Measurements from ENCODE around the gene PTTG1. TPM values are rescaled to one million over a fixed set of nuclear protein-coding genes. Genes with fewer than 3 reads are reported as not detected.

The PTTG1 gene
- total and polyA plus RNA-seq, 2 experiments from 2014 or later, result 394 to 620 TPM

- H3K27me3 Mint-ChIP-seq (ENCODE audit: insufficient read depth, low read depth, poor library complexity), result no peaks in the 10 kb centered on the region
- H2AFZ ChIP-seq, result no peak overlapping the region
- H3F3A ChIP-seq (replicated peaks; ENCODE audit: low read depth), result no peaks in the 10 kb centered on the region
- no peaks in the 10 kb centered on the region for H3K9me3 Mint-ChIP-seq
- no peak for TF ChIP-seq EZH2phosphoT487 (IDR thresholded peaks at IDR 0.05; ENCODE audit: unreplicated experiment)
- TF ChIP-seq NANOG (IDR thresholded peaks at IDR 0.05; ENCODE audit: borderline replicate concordance), result no peak
- no peak for TF ChIP-seq CREB1 (CRISPR knock-in tag; IDR thresholded peaks at IDR 0.05; ENCODE audit: low read depth)
- TF ChIP-seq EZH2 (IDR thresholded peaks at IDR 0.05; ENCODE audit: low read depth, unreplicated experiment), result no peak
- TF ChIP-seq ZNF114 (CRISPR knock-in tag; IDR thresholded peaks at IDR 0.05), result no peak
- TF ChIP-seq JUNB (IDR thresholded peaks at IDR 0.05; ENCODE audit: unreplicated experiment), result no peak
- TF ChIP-seq REST (IDR thresholded peaks at IDR 0.05; ENCODE audit: unreplicated experiment), result no peak
- TF ChIP-seq ZNF331 (CRISPR knock-in tag; IDR thresholded peaks at IDR 0.05; ENCODE audit: low read depth), result no peak
- no peak for TF ChIP-seq CTCF (conservative IDR thresholded peaks at IDR 0.05; ENCODE audit: low read depth in 2 of 2)
- TF ChIP-seq POLR2AphosphoS5 (IDR thresholded peaks at IDR 0.05; ENCODE audit: low read depth), result no peak
- TF ChIP-seq STAT1 (IDR thresholded peaks at IDR 0.05; ENCODE audit: unreplicated experiment), result no peak
- no peak for TF ChIP-seq ZNF462 (CRISPR knock-in tag; IDR thresholded peaks at IDR 0.05)
- H3K4me3 Mint-ChIP-seq, result no peak overlapping the region
- H3K27ac Mint-ChIP-seq, result no peak overlapping the region
- no peaks in the 10 kb centered on the region for H3K4me1 Mint-ChIP-seq
- peaks cover 16% of the 10 kb centered on the region for H3K36me3 ChIP-seq (ENCODE audit: insufficient read depth)
- no peak overlapping the region for H3K4me3 ChIP-seq
- no peaks in the 10 kb centered on the region for H3K9me2 ChIP-seq (ENCODE audit: insufficient read depth)
- peaks cover 21% of the 10 kb centered on the region for H3K36me3 Mint-ChIP-seq (ENCODE audit: low read depth)
- H4K20me1 ChIP-seq (replicated peaks; ENCODE audit: insufficient read depth), result no peaks in the 10 kb centered on the region
- no peaks in the 10 kb centered on the region for H3K27me3 ChIP-seq (ENCODE audit: insufficient read depth)
- no peak overlapping the region for H3K27ac ChIP-seq (ENCODE audit: low read depth)
- DNase-seq (ENCODE audit: low spot score), result no peak
- H3K4me2 ChIP-seq, result no peak overlapping the region
- no peaks in the 10 kb centered on the region for H3K4me1 ChIP-seq (ENCODE audit: insufficient read depth)
- H3K79me2 ChIP-seq (replicated peaks; ENCODE audit: insufficient read depth), result no peaks in the 10 kb centered on the region
- no peak for ATAC-seq
Measured at GRCh38 chr5:160432196-160432595, 10.5 kb downstream of the PTTG1 start.
